Left lung (tissue), 10 donors: ENCODE data around the gene FBXW4. TPM values are rescaled to one million over a fixed set of nuclear protein-coding genes. Genes with fewer than 3 reads are reported as not detected.

Experiments used
- ATAC-seq: fragments of 200-7000 bp; cut with Tn5 transposase; one replicate; pipeline ENCODE4 v1.9.1; 2020; ENCODE audit warnings: moderate library complexity
- DNase-seq, 4 donors: peaks; one replicate each; pipeline ENCODE4 v3.0.0-alpha.2; 2013 to 2020
- H3K27ac ChIP-seq, 2 donors: fragments of 200-600 bp; sonication (generic) in 1 of 2; one replicate each; pipeline versions ENCODE4 v1.5.0 to v1.8.0; 2020 to 2021
- H3K27me3 ChIP-seq, 2 donors: fragments of 200-600 bp; sonication (generic) in 1 of 2; one replicate each; pipeline versions ENCODE4 v1.5.0 to v1.8.0; 2020 to 2021
- H3K36me3 ChIP-seq, 2 donors: fragments of 200-600 bp; sonication (generic) in 1 of 2; one replicate each; pipeline versions ENCODE4 v1.5.0 to v1.8.0; 2020 to 2021
- H3K4me1 ChIP-seq, 2 donors: fragments of 200-600 bp; one replicate each; pipeline ENCODE4 v1.8.0; 2021
- H3K4me3 ChIP-seq, 2 donors: fragments of 200-600 bp; sonication (generic) in 1 of 2; one replicate each; pipeline versions ENCODE4 v1.5.0 to v1.8.0; 2020 to 2021; ENCODE audit warnings: mild to moderate bottlenecking in 1 of 2
- H3K9me3 ChIP-seq, 2 donors: fragments of 200-600 bp; sonication (generic) in 1 of 2; one replicate each; pipeline versions ENCODE4 v1.5.0 to v1.8.0; 2020 to 2021
- CTCF ChIP-seq, 2 donors: fragments of 200-600 bp; sonication (generic) in 1 of 2; IDR thresholded peaks; one replicate each; pipeline versions ENCODE4 v1.5.0 to v1.8.0; 2021; ENCODE audit warnings: antibody characterized with exemption in 2 of 2
- intact Hi-C, 2 donors: fragments of 100-400 bp; cut with DNase I; formaldehyde crosslinking; loops; one replicate each; pipeline versions ENCODE4 v1.11.2 to v1.14.2; 2022
- polyA plus RNA-seq, 6 donors: library from polyadenylated mRNA; unstranded; fragments of 120-200 nt; gene quantifications; one replicate each; pipeline ENCODE4 v1.2.1, GENCODE V29; 2013; ENCODE audit not compliant: insufficient read length in 6 of 6
- total RNA-seq, 2 donors: library from RNA; stranded (reverse); fragmentation: NEBNext Ultra II Directional; extraction: Animal tissue kit (Norgen Biotek cat#: 25700); gene quantifications; one replicate each; pipeline ENCODE4 v1.2.1, GENCODE V29; 2021
- donor health status: DM: no; HTN: yes; CAD: no.
- donor health status: DM: no; HTN: no; CAD: no.

FBXW4 gene
- total and polyA plus RNA-seq, 8 donors = 40.0 to 57.0 (median 52.6) TPM

GRCh38 chr10:101623528-101623927 lies 71.4 kb downstream of the FBXW4 start:
- ATAC-seq (no peak), DNase-seq (no peak)
- Histone ChIP-seq H3K27ac (no peak overlapping the region), H3K4me1 (no peaks in the 10 kb centered on the region), H3K9me3 (no peaks in the 10 kb centered on the region), H3K4me3 (no peak overlapping the region), H3K36me3 (peaks cover 0 to 59% of the 10 kb centered on the region in 2 donors), H3K27me3 (no peaks in the 10 kb centered on the region)
- no peak for TF ChIP-seq CTCF (IDR thresholded peaks at IDR 0.05)
- intact Hi-C loops = no loop called here

- H3K36me3 ChIP-seq = peaks cover 0 to 60% of the 10 kb centered on the region in 2 donors
- H3K4me3 ChIP-seq = no peak overlapping the region
- no peak overlapping the region for H3K27ac ChIP-seq
- intact Hi-C loops = no loop called here
- H3K9me3 ChIP-seq = no peaks in the 10 kb centered on the region
- TF ChIP-seq CTCF (IDR thresholded peaks at IDR 0.05) = no peak
- H3K27me3 ChIP-seq = no peaks in the 10 kb centered on the region
- DNase-seq = no peak
- peaks cover 0 to 9% of the 10 kb centered on the region in 2 donors for H3K4me1 ChIP-seq
- ATAC-seq = no peak
These were observed 75.0 kb downstream of the FBXW4 start for GRCh38 chr10:101619983-101620382.

GRCh38 chr10:101618871-101619270 lies 76.1 kb downstream of the FBXW4 start:
- Histone ChIP-seq H3K27me3 (no peaks in the 10 kb centered on the region), H3K4me3 (no peak overlapping the region), H3K27ac (no peak overlapping the region), H3K36me3 (peaks cover 0 to 51% of the 10 kb centered on the region in 2 donors), H3K9me3 (no peaks in the 10 kb centered on the region), H3K4me1 (peaks cover 0 to 9% of the 10 kb centered on the region in 2 donors)
- no peak for ATAC-seq
- DNase-seq = no peak
- intact Hi-C loops = no loop called here
- no peak for TF ChIP-seq CTCF (IDR thresholded peaks at IDR 0.05)

GRCh38 chr10:101617824-101618568 lies 77.0 kb downstream of the FBXW4 start:
- TF ChIP-seq CTCF (IDR thresholded peaks at IDR 0.05) = no peak
- Histone ChIP-seq H3K27ac (no peak overlapping the region), H3K27me3 (no peaks in the 10 kb centered on the region), H3K4me3 (no peak overlapping the region), H3K9me3 (no peaks in the 10 kb centered on the region), H3K4me1 (peaks cover 0 to 9% of the 10 kb centered on the region in 2 donors), H3K36me3 (peaks cover 0 to 44% of the 10 kb centered on the region in 2 donors)
- no peak for DNase-seq
- intact Hi-C loops = no loop called here
- no peak for ATAC-seq

- Histone ChIP-seq H3K9me3 (no peaks in the 10 kb centered on the region), H3K4me3 (no peak overlapping the region), H3K27ac (no peak overlapping the region), H3K27me3 (no peaks in the 10 kb centered on the region), H3K4me1 (peaks cover 0 to 9% of the 10 kb centered on the region in 2 donors), H3K36me3 (peaks cover 0 to 46% of the 10 kb centered on the region in 2 donors)
- ATAC-seq (no peak), DNase-seq (no peak)
- intact Hi-C loops = no loop called here
- no peak for TF ChIP-seq CTCF (IDR thresholded peaks at IDR 0.05)
These were observed 77.7 kb downstream of the FBXW4 start for GRCh38 chr10:101617102-101617823.
